Measurements from ENCODE around the gene FHL2. TPM values are rescaled to one million over a fixed set of nuclear protein-coding genes. Genes with fewer than 3 reads are reported as not detected.
A peak's percentile ranks its signal among the peaks of the same experiment; 100 is the strongest.

Gene FHL2
- total and polyA plus RNA-seq, 9 of the 15 experiments (the other 6 are each of a cell fraction or from before 2014, with no cell fraction given): 7.5 to 33.1 (median 23.9) TPM

DNA sequence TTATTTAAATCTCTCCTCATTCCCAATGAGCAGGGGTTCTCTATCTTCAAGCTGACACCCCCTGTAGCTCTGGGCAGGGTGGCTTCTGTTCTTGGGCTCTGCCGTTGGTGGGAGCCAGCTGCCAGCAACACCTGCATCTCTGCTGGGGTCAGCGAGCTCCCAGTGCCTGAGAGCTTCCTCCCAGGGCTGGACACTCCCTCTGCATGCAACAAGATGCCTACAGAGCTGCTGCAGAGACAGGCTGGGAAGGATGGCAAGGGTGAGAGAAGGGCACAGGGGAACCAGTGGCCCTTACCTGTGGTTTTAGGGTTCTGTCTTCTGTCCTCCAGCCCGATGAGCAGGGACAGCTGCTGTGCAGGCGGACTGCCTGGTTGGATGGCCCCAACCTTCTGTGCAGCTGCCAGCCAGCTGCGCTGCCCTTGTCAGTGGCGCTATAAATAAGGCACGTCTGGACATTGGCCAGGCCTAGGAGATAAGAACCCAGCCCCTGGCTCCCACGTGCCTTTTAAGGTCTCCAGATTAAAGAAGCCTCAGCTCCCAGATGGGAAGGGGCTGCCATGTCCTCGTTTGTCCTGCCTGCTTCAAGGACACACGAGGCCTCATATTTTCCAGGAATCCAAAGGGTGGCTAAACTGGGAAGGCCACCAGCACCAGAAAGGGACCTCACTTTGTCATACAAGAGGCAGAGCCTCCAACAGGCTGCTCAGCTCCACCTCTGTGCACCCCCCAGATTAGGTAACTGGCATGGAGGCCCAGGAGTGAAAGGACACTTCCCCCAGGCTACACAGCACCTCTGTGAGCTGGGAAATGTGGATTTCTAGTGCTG, 39.5 kb upstream of the FHL2 start (continued):
- TF ChIP-seq, protein P1, sequence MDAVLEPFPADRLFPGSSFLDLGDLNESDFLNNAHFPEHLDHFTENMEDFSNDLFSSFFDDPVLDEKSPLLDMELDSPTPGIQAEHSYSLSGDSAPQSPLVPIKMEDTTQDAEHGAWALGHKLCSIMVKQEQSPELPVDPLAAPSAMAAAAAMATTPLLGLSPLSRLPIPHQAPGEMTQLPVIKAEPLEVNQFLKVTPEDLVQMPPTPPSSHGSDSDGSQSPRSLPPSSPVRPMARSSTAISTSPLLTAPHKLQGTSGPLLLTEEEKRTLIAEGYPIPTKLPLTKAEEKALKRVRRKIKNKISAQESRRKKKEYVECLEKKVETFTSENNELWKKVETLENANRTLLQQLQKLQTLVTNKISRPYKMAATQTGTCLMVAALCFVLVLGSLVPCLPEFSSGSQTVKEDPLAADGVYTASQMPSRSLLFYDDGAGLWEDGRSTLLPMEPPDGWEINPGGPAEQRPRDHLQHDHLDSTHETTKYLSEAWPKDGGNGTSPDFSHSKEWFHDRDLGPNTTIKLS (IDR thresholded peaks at IDR 0.05; ENCODE audit: borderline replicate concordance, low read depth): no peak
- TF ChIP-seq, protein P2, sequence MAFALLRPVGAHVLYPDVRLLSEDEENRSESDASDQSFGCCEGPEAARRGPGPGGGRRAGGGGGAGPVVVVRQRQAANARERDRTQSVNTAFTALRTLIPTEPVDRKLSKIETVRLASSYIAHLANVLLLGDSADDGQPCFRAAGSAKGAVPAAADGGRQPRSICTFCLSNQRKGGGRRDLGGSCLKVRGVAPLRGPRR (CRISPR knock-in tag; IDR thresholded peaks at IDR 0.05): no peak
- TF ChIP-seq ZNF408 (CRISPR knock-in tag; IDR thresholded peaks at IDR 0.05; ENCODE audit: low read depth) (no peak), NFYB (IDR thresholded peaks at IDR 0.05; ENCODE audit: extremely low read depth, insufficient read length) (no peak), POLR3A (IDR thresholded peaks at IDR 0.05; ENCODE audit: borderline replicate concordance, extremely low read depth, insufficient read depth, insufficient read length) (no peak), KAT8 (IDR thresholded peaks at IDR 0.05; ENCODE audit: low read depth) (no peak), GTF2A2 (tag; IDR thresholded peaks at IDR 0.05) (no peak), POLR3G (IDR thresholded peaks at IDR 0.05; ENCODE audit: extremely low read depth, insufficient read length, insufficient replicate concordance) (no peak), TAF9B (IDR thresholded peaks at IDR 0.05; ENCODE audit: partially characterized antibody) (peak; percentile 53), SMARCB1 (IDR thresholded peaks at IDR 0.05; ENCODE audit: insufficient read length, low read depth) (no peak), OTX1 (CRISPR knock-in tag; IDR thresholded peaks at IDR 0.05) (no peak), SNIP1 (IDR thresholded peaks at IDR 0.05; ENCODE audit: low read depth) (no peak), PPARD (CRISPR knock-in tag; IDR thresholded peaks at IDR 0.05) (no peak)
- TF ChIP-seq, protein P3, sequence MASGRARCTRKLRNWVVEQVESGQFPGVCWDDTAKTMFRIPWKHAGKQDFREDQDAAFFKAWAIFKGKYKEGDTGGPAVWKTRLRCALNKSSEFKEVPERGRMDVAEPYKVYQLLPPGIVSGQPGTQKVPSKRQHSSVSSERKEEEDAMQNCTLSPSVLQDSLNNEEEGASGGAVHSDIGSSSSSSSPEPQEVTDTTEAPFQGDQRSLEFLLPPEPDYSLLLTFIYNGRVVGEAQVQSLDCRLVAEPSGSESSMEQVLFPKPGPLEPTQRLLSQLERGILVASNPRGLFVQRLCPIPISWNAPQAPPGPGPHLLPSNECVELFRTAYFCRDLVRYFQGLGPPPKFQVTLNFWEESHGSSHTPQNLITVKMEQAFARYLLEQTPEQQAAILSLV (tag; IDR thresholded peaks at IDR 0.05): no peak
- TF ChIP-seq, protein P4, sequence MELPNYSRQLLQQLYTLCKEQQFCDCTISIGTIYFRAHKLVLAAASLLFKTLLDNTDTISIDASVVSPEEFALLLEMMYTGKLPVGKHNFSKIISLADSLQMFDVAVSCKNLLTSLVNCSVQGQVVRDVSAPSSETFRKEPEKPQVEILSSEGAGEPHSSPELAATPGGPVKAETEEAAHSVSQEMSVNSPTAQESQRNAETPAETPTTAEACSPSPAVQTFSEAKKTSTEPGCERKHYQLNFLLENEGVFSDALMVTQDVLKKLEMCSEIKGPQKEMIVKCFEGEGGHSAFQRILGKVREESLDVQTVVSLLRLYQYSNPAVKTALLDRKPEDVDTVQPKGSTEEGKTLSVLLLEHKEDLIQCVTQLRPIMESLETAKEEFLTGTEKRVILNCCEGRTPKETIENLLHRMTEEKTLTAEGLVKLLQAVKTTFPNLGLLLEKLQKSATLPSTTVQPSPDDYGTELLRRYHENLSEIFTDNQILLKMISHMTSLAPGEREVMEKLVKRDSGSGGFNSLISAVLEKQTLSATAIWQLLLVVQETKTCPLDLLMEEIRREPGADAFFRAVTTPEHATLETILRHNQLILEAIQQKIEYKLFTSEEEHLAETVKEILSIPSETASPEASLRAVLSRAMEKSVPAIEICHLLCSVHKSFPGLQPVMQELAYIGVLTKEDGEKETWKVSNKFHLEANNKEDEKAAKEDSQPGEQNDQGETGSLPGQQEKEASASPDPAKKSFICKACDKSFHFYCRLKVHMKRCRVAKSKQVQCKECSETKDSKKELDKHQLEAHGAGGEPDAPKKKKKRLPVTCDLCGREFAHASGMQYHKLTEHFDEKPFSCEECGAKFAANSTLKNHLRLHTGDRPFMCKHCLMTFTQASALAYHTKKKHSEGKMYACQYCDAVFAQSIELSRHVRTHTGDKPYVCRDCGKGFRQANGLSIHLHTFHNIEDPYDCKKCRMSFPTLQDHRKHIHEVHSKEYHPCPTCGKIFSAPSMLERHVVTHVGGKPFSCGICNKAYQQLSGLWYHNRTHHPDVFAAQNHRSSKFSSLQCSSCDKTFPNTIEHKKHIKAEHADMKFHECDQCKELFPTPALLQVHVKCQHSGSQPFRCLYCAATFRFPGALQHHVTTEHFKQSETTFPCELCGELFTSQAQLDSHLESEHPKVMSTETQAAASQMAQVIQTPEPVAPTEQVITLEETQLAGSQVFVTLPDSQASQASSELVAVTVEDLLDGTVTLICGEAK (IDR thresholded peaks at IDR 0.05): no peak
- TF ChIP-seq, protein P4 (CRISPR knock-in tag; IDR thresholded peaks at IDR 0.05): no peak
